Measurements from ENCODE around the gene SERPINA10. TPM values are rescaled to one million over a fixed set of nuclear protein-coding genes. Genes with fewer than 3 reads are reported as not detected.

SERPINA10 gene
- total and polyA plus RNA-seq, 2 of the 13 experiments (the other 11 are each of a cell fraction or from before 2014, with no cell fraction given) = 20.1 to 20.2 TPM

DNA sequence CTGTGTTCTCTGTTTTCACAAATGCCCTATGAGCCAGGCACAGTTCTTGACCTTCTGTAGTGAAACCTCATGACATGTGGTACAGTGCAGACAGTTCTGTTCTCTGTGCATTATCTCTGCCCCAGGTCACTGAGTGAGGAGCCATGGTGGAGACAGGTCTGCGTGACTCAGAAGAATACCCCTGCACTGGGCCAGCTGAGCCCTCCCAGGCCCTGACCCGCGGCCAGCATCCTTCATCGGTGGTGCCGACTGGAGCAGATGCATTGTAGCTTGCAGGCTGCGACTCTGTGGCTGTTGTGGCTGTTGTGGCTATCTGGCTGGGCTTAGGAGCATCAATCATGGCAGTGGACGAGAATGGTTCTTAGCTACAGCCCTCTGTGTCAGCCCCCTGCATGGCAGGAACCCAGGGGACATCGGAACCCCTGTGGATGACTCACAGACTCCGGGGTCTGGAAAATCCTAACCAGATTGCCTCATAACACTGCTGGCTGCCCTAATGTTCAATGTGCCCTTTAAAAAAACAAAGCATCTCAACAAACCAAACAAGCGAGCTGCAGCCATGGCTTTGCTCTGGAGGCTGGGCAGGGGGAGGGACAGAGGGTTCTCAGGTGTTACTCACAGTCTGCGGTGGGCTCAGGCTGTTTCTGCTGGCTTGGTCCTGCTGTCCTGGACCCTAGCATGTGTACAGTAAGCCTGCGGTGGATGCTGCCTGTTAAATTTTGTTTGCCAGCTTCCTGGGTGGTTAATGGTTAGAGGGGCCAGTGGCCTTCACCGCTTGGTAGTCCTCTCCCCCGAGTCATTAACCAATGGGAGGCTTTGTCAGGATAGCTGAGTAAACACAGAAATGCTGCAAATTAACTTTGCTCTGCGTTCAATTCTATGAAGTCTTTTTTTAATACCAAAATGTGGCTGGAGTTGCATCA lies 29.8 kb upstream of the SERPINA10 start, which contains the start of gene SERPINA6 (continued):
- TF ChIP-seq CENPT (CRISPR knock-in tag; IDR thresholded peaks at IDR 0.05; ENCODE audit: low read depth) (0 out of 2 replicates have a peak, but pooled peaks have one; percentile 8), POLR2AphosphoS5 (IDR thresholded peaks at IDR 0.05; ENCODE audit: low read depth, low read length) (peak; percentile 97), SRY (CRISPR knock-in tag; IDR thresholded peaks at IDR 0.05) (0 out of 2 replicates have a peak, but pooled peaks have one; percentile 49), ZNF205 (CRISPR knock-in tag; IDR thresholded peaks at IDR 0.05) (no peak), ZFP82 (CRISPR knock-in tag; IDR thresholded peaks at IDR 0.05; ENCODE audit: borderline replicate concordance) (no peak; the same call in 1 of the 2 replicates), SKI (IDR thresholded peaks at IDR 0.05; ENCODE audit: partially characterized antibody) (peak; percentile 25), ZFYVE20 (CRISPR knock-in tag; IDR thresholded peaks at IDR 0.05; ENCODE audit: borderline replicate concordance, low read depth) (no peak), EED (CRISPR knock-in tag; IDR thresholded peaks at IDR 0.05) (no peak), HOXA3 (CRISPR knock-in tag; IDR thresholded peaks at IDR 0.05) (peak; percentile 71; the same call in 1 of the 2 replicates), PHF5A (CRISPR knock-in tag; IDR thresholded peaks at IDR 0.05; ENCODE audit: low read depth, unreplicated experiment) (no peak), KDM2A (CRISPR knock-in tag; IDR thresholded peaks at IDR 0.05; ENCODE audit: borderline replicate concordance, low read depth) (peak; percentile 26; the same call in 1 of the 2 replicates), FOXA3 (CRISPR knock-in tag; IDR thresholded peaks at IDR 0.05) (peak; percentile 87), SYNCRIP (IDR thresholded peaks at IDR 0.05; ENCODE audit: insufficient read depth, low read depth, low read length) (no peak), HES4 (CRISPR knock-in tag; IDR thresholded peaks at IDR 0.05; ENCODE audit: borderline replicate concordance) (no peak)
- TF ChIP-seq, protein P1, sequence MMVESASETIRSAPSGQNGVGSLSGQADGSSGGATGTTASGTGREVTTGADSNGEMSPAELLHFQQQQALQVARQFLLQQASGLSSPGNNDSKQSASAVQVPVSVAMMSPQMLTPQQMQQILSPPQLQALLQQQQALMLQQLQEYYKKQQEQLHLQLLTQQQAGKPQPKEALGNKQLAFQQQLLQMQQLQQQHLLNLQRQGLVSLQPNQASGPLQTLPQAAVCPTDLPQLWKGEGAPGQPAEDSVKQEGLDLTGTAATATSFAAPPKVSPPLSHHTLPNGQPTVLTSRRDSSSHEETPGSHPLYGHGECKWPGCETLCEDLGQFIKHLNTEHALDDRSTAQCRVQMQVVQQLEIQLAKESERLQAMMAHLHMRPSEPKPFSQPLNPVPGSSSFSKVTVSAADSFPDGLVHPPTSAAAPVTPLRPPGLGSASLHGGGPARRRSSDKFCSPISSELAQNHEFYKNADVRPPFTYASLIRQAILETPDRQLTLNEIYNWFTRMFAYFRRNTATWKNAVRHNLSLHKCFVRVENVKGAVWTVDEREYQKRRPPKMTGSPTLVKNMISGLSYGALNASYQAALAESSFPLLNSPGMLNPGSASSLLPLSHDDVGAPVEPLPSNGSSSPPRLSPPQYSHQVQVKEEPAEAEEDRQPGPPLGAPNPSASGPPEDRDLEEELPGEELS (CRISPR knock-in tag; IDR thresholded peaks at IDR 0.05) = peak; percentile 77
- TF ChIP-seq, protein P2, sequence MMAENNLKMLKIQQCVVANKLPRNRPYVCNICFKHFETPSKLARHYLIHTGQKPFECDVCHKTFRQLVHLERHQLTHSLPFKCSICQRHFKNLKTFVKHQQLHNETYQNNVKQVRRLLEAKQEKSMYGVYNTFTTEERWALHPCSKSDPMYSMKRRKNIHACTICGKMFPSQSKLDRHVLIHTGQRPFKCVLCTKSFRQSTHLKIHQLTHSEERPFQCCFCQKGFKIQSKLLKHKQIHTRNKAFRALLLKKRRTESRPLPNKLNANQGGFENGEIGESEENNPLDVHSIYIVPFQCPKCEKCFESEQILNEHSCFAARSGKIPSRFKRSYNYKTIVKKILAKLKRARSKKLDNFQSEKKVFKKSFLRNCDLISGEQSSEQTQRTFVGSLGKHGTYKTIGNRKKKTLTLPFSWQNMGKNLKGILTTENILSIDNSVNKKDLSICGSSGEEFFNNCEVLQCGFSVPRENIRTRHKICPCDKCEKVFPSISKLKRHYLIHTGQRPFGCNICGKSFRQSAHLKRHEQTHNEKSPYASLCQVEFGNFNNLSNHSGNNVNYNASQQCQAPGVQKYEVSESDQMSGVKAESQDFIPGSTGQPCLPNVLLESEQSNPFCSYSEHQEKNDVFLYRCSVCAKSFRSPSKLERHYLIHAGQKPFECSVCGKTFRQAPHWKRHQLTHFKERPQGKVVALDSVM (CRISPR knock-in tag; IDR thresholded peaks at IDR 0.05) = no peak

All from HepG2 (cell line).